ENCODE data around the gene ARHGAP6.

Gene ARHGAP6

GRCh38 chrX:11105080-11105479, 560.6 kb downstream of the ARHGAP6 start:
- Histone ChIP-seq H3F3A (ENCODE audit: insufficient read depth, low read length) (no peaks in the 10 kb centered on the region), H3K9me3 (replicated peaks; ENCODE audit: insufficient read depth, low read length) (no peaks in the 10 kb centered on the region), H3K4me1 (ENCODE audit: low read length) (no peaks in the 10 kb centered on the region), H2AFZ (ENCODE audit: low read length) (no peak overlapping the region), H3K4me3 (ENCODE audit: low read length) (no peak overlapping the region), H3K27me3 (replicated peaks; ENCODE audit: insufficient read depth, low read length) (no peaks in the 10 kb centered on the region), H3K79me2 (ENCODE audit: low read length) (no peaks in the 10 kb centered on the region), H3K9ac (ENCODE audit: low read length) (no peak overlapping the region), H3K4me2 (ENCODE audit: low read depth, low read length) (no peak overlapping the region), H4K20me1 (ENCODE audit: insufficient read depth, low read length) (no peaks in the 10 kb centered on the region), H3K27ac (ENCODE audit: low read length) (no peak overlapping the region), H3K9me2 (replicated peaks; ENCODE audit: insufficient read depth, low read length) (no peaks in the 10 kb centered on the region), H3K36me3 (replicated peaks; ENCODE audit: insufficient read depth, low read length) (no peaks in the 10 kb centered on the region)
- TF ChIP-seq EZH2 (optimal IDR thresholded peaks at IDR 0.05; ENCODE audit: low read depth, low read length) = no peak
- TF ChIP-seq EZH2phosphoT487 (IDR thresholded peaks at IDR 0.05; ENCODE audit: low read length) = no peak
- no peak for TF ChIP-seq CTCF (IDR thresholded peaks at IDR 0.05; ENCODE audit: low read length)
- no peak for DNase-seq

- no peak overlapping the region for H3K9ac ChIP-seq (ENCODE audit: low read length)
- H3K79me2 ChIP-seq (ENCODE audit: low read length) = no peaks in the 10 kb centered on the region
- no peak overlapping the region for H3K27ac ChIP-seq (ENCODE audit: low read length)
- H3K36me3 ChIP-seq (replicated peaks; ENCODE audit: insufficient read depth, low read length) = no peaks in the 10 kb centered on the region
- no peaks in the 10 kb centered on the region for H3K9me3 ChIP-seq (replicated peaks; ENCODE audit: insufficient read depth, low read length)
- no peaks in the 10 kb centered on the region for H4K20me1 ChIP-seq (ENCODE audit: insufficient read depth, low read length)
- no peaks in the 10 kb centered on the region for H3K9me2 ChIP-seq (replicated peaks; ENCODE audit: insufficient read depth, low read length)
- H3K4me3 ChIP-seq (ENCODE audit: low read length) = no peak overlapping the region
- H3K27me3 ChIP-seq (replicated peaks; ENCODE audit: insufficient read depth, low read length) = no peaks in the 10 kb centered on the region
- no peak overlapping the region for H2AFZ ChIP-seq (ENCODE audit: low read length)
- TF ChIP-seq CTCF (IDR thresholded peaks at IDR 0.05; ENCODE audit: low read length) = no peak
- no peak for TF ChIP-seq EZH2phosphoT487 (IDR thresholded peaks at IDR 0.05; ENCODE audit: low read length)
- no peak for TF ChIP-seq EZH2 (optimal IDR thresholded peaks at IDR 0.05; ENCODE audit: low read depth, low read length)
- no peaks in the 10 kb centered on the region for H3F3A ChIP-seq (ENCODE audit: insufficient read depth, low read length)
- no peak for DNase-seq
- H3K4me2 ChIP-seq (ENCODE audit: low read depth, low read length) = no peak overlapping the region
- no peaks in the 10 kb centered on the region for H3K4me1 ChIP-seq (ENCODE audit: low read length)
Measured at GRCh38 chrX:11103751-11104150, 562.0 kb downstream of the ARHGAP6 start.

- H3K9me3 ChIP-seq (replicated peaks; ENCODE audit: insufficient read depth, low read length) = no peaks in the 10 kb centered on the region
- no peak overlapping the region for H3K4me3 ChIP-seq (ENCODE audit: low read length)
- H3K27ac ChIP-seq (ENCODE audit: low read length) = no peak overlapping the region
- TF ChIP-seq EZH2 (optimal IDR thresholded peaks at IDR 0.05; ENCODE audit: low read depth, low read length) (no peak), EZH2phosphoT487 (IDR thresholded peaks at IDR 0.05; ENCODE audit: low read length) (no peak), CTCF (IDR thresholded peaks at IDR 0.05; ENCODE audit: low read length) (no peak)
- H3K36me3 ChIP-seq (replicated peaks; ENCODE audit: insufficient read depth, low read length) = no peaks in the 10 kb centered on the region
- no peaks in the 10 kb centered on the region for H4K20me1 ChIP-seq (ENCODE audit: insufficient read depth, low read length)
- no peak overlapping the region for H3K4me2 ChIP-seq (ENCODE audit: low read depth, low read length)
- no peaks in the 10 kb centered on the region for H3K4me1 ChIP-seq (ENCODE audit: low read length)
- DNase-seq = no peak
- H3F3A ChIP-seq (ENCODE audit: insufficient read depth, low read length) = no peaks in the 10 kb centered on the region
- no peaks in the 10 kb centered on the region for H3K27me3 ChIP-seq (replicated peaks; ENCODE audit: insufficient read depth, low read length)
- no peaks in the 10 kb centered on the region for H3K9me2 ChIP-seq (replicated peaks; ENCODE audit: insufficient read depth, low read length)
- H3K9ac ChIP-seq (ENCODE audit: low read length) = no peak overlapping the region
- H3K79me2 ChIP-seq (ENCODE audit: low read length) = no peaks in the 10 kb centered on the region
- H2AFZ ChIP-seq (ENCODE audit: low read length) = no peak overlapping the region
Measured at GRCh38 chrX:11103006-11103405, 562.7 kb downstream of the ARHGAP6 start.
